Measurements from ENCODE around the gene STK11.
A peak's percentile ranks its signal among the peaks of the same experiment; 100 is the strongest.

STK11 gene

GRCh38 chr19:1260749-1261537, 55.4 kb downstream of the STK11 start:
- no peak for TF ChIP-seq FOXK2 (IDR thresholded peaks at IDR 0.05)
- TF ChIP-seq FOXM1 (IDR thresholded peaks at IDR 0.05; ENCODE audit: borderline replicate concordance), result 0 out of 2 replicates have a peak, but pooled peaks have one; percentile 20
- peak; percentile 99 for TF ChIP-seq PKNOX1 (IDR thresholded peaks at IDR 0.05)
- ChIA-PET CTCF (interaction anchor here (0.8 kb wide), 1 partner anchor 16 kb away, joined by 4 read pairs; no protein-coding TSS in a partner anchor), POLR2A (interaction anchor here (1.1 to 3.2 kb wide), 4 partner anchors 8 to 20 kb away, joined by 5 to 38 read pairs (median 6); partner anchors contain the start of genes ATP5F1D and CIRBP)

GRCh38 chr19:1261538-1261797, 55.9 kb downstream of the STK11 start:
- no peak for DNase-seq (ENCODE audit: extremely low spot score)
- ChIA-PET CTCF (interaction anchor here (0.8 kb wide), 1 partner anchor 17 kb away, joined by 4 read pairs; no protein-coding TSS in a partner anchor), POLR2A (interaction anchor here (1.7 to 3.2 kb wide), 2 partner anchors 8 to 20 kb away, joined by 6 to 38 read pairs; partner anchors contain the start of genes ATP5F1D and CIRBP)
- TF ChIP-seq ELF4 (IDR thresholded peaks at IDR 0.05) (no peak), HDGF (IDR thresholded peaks at IDR 0.05; ENCODE audit: borderline replicate concordance) (no peak), FOXK2 (IDR thresholded peaks at IDR 0.05) (no peak), NFRKB (IDR thresholded peaks at IDR 0.05) (no peak), SP1 (IDR thresholded peaks at IDR 0.05) (no peak), CTBP1 (IDR thresholded peaks at IDR 0.05; ENCODE audit: borderline replicate concordance) (no peak), SUZ12 (IDR thresholded peaks at IDR 0.05) (no peak), FOXA1 (IDR thresholded peaks at IDR 0.05) (no peak), LEF1 (IDR thresholded peaks at IDR 0.05; ENCODE audit: borderline replicate concordance) (no peak), BHLHE40 (IDR thresholded peaks at IDR 0.05; ENCODE audit: borderline replicate concordance) (no peak), ARNT (IDR thresholded peaks at IDR 0.05) (no peak), TARDBP (IDR thresholded peaks at IDR 0.05) (no peak), FOXM1 (IDR thresholded peaks at IDR 0.05; ENCODE audit: borderline replicate concordance) (no peak), L3MBTL2 (conservative IDR thresholded peaks at IDR 0.05) (no peak), PKNOX1 (IDR thresholded peaks at IDR 0.05) (no peak), ZNF384 (IDR thresholded peaks at IDR 0.05) (no peak)

More at GRCh38 chr19:1260749-1261537, 55.4 kb downstream of the STK11 start:
- DNase-seq (ENCODE audit: extremely low spot score), result peak; percentile 97

DNA sequence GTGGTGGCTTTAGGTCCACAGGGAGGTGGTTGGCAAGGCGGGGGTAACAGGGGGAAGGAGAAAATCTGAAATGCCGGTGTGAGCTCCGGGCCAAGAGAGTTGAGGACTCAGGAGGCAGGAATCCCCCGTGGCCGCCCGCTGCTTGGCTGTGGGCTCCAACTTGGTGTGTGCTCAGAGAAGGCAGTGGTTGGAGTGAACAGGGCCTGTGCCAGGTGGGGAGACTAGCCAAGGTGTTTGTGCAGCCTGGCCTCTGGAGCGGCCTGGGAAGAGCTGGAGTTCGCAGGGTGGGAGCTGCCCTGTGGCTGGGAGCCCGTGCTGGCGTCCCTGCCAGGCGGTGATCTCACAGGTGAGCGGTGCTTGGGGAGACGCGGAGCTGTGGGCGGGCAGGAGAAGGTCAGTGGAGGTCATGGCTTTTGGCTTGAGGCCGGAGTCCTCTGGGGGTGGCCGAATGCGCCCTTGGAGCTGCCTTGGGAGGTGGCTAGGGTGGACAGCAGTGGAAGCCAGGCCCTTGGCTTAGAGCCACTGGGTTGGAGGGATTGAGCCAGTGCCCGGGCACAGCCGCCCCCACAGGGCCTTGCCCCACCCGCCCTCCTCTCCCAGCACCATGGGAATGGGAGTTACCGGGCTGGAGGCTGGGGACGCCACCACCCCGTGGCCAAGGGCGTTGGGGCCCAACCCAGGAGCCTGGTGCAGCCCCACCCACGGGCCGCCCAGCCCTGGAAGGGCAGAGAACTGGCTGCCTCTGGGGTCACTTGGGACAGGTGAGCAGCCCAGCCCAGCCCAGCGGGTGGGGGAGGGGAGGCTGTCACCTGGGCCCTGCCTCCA, 56.4 kb downstream of the STK11 start:
- POLR2A ChIA-PET, result interaction anchor here (0.7 to 3.2 kb wide), 4 partner anchors 7 to 21 kb away, joined by 3 to 38 read pairs (median 4); partner anchors contain the start of genes ATP5F1D and CIRBP

GRCh38 chr19:1262623-1263123, 57.1 kb downstream of the STK11 start:
- ChIA-PET POLR2A (interaction anchor here (0.7 to 0.8 kb wide), 2 partner anchors 10 to 18 kb away, joined by 3 read pairs; no protein-coding TSS in a partner anchor), CTCF (interaction anchor here (1.1 to 7.3 kb wide), 2 partner anchors 10 to 17 kb away, joined by 6 to 149 read pairs; no protein-coding TSS in a partner anchor)
- TF ChIP-seq FOXM1 (IDR thresholded peaks at IDR 0.05; ENCODE audit: borderline replicate concordance) (no peak), FOXK2 (IDR thresholded peaks at IDR 0.05) (no peak), LEF1 (IDR thresholded peaks at IDR 0.05; ENCODE audit: borderline replicate concordance) (no peak), ZNF384 (IDR thresholded peaks at IDR 0.05) (no peak), HDGF (IDR thresholded peaks at IDR 0.05; ENCODE audit: borderline replicate concordance) (no peak)
- DNase-seq (ENCODE audit: extremely low spot score), result no peak

More for the DNA sequence above, 56.4 kb downstream of the STK11 start:
- CTCF ChIA-PET, result interaction anchor here (1.1 kb wide), 1 partner anchor 9 kb away, joined by 6 read pairs; no protein-coding TSS in a partner anchor
- TF ChIP-seq ELF4 (IDR thresholded peaks at IDR 0.05) (no peak), L3MBTL2 (conservative IDR thresholded peaks at IDR 0.05) (no peak), PKNOX1 (IDR thresholded peaks at IDR 0.05) (no peak), SP1 (IDR thresholded peaks at IDR 0.05) (no peak), FOXA1 (IDR thresholded peaks at IDR 0.05) (no peak), LEF1 (IDR thresholded peaks at IDR 0.05; ENCODE audit: borderline replicate concordance) (no peak), TARDBP (IDR thresholded peaks at IDR 0.05) (no peak), NFRKB (IDR thresholded peaks at IDR 0.05) (no peak), ARNT (IDR thresholded peaks at IDR 0.05) (no peak), HDGF (IDR thresholded peaks at IDR 0.05; ENCODE audit: borderline replicate concordance) (no peak), BHLHE40 (IDR thresholded peaks at IDR 0.05; ENCODE audit: borderline replicate concordance) (no peak), FOXM1 (IDR thresholded peaks at IDR 0.05; ENCODE audit: borderline replicate concordance) (no peak), FOXK2 (IDR thresholded peaks at IDR 0.05) (no peak), SUZ12 (IDR thresholded peaks at IDR 0.05) (no peak), CTBP1 (IDR thresholded peaks at IDR 0.05; ENCODE audit: borderline replicate concordance) (no peak), ZNF384 (IDR thresholded peaks at IDR 0.05) (no peak)
- no peak for DNase-seq (ENCODE audit: extremely low spot score)

GRCh38 chr19:1263188-1263587, 57.6 kb downstream of the STK11 start:
- no peak for DNase-seq (ENCODE audit: extremely low spot score)
- TF ChIP-seq ELF4 (IDR thresholded peaks at IDR 0.05) (no peak), ZNF384 (IDR thresholded peaks at IDR 0.05) (no peak), SUZ12 (IDR thresholded peaks at IDR 0.05) (no peak), HDGF (IDR thresholded peaks at IDR 0.05; ENCODE audit: borderline replicate concordance) (no peak), FOXM1 (IDR thresholded peaks at IDR 0.05; ENCODE audit: borderline replicate concordance) (no peak), FOXK2 (IDR thresholded peaks at IDR 0.05) (no peak), NFRKB (IDR thresholded peaks at IDR 0.05) (no peak), ARNT (IDR thresholded peaks at IDR 0.05) (no peak), L3MBTL2 (conservative IDR thresholded peaks at IDR 0.05) (no peak), FOXA1 (IDR thresholded peaks at IDR 0.05) (no peak), SP1 (IDR thresholded peaks at IDR 0.05) (no peak), LEF1 (IDR thresholded peaks at IDR 0.05; ENCODE audit: borderline replicate concordance) (no peak)
- ChIA-PET POLR2A (interaction anchor here (1.0 to 6.9 kb wide), 2 partner anchors 15 to 21 kb away, joined by 3 to 375 read pairs; partner anchors contain the start of genes ATP5F1D and CBARP), CTCF (interaction anchor here (1.1 to 7.3 kb wide), 2 partner anchors 10 to 18 kb away, joined by 6 to 149 read pairs; no protein-coding TSS in a partner anchor)

All from HEK293T (cell line).